Breast epithelium (tissue), 4 donors: ENCODE data around the gene APPL2. TPM values are rescaled to one million over a fixed set of nuclear protein-coding genes. Genes with fewer than 3 reads are reported as not detected.

Experiments used
- DNase-seq, 2 donors: peaks; one replicate each; pipeline ENCODE4 v3.0.0-alpha.2; 2019; ENCODE audit warnings: low spot score in 2 of 2
- H3K27ac ChIP-seq, 2 donors: fragments of 200-600 bp; sonication (generic) in 1 of 2; one replicate each; pipeline ENCODE4 v1.5.1; 2016 to 2019; ENCODE audit warnings: mild to moderate bottlenecking in 1 of 2
- H3K27me3 ChIP-seq, 2 donors: fragments of 200-600 bp; sonication (generic) in 1 of 2; one replicate each; pipeline versions ENCODE4 v1.5.1 to v1.6.0; 2017 to 2019; ENCODE audit warnings: control low read depth in 1 of 2, mild to moderate bottlenecking in 1 of 2
- H3K36me3 ChIP-seq: fragments of 200-600 bp; one replicate; pipeline ENCODE4 v1.5.1; 2019
- H3K4me1 ChIP-seq, 2 donors: fragments of 200-600 bp; sonication (generic); one replicate each; pipeline ENCODE4 v1.5.1; 2016 to 2019; ENCODE audit warnings: control low read depth in 1 of 2
- H3K4me3 ChIP-seq, 3 donors: fragments of 200-600 bp; sonication (generic); 1 replicate in 2 of 3; 2 replicates in 1 of 3; pipeline ENCODE4 v1.5.1; 2016 to 2019; ENCODE audit warnings: mild to moderate bottlenecking in 3 of 3, moderate library complexity in 2 of 3
- H3K9me3 ChIP-seq, 2 donors: fragments of 200-600 bp; sonication (generic) in 1 of 2; one replicate each; pipeline ENCODE4 v1.5.1; 2016 to 2019; ENCODE audit warnings: control low read depth in 1 of 2
- POLR2A ChIP-seq: fragments of 450-650 bp; IDR thresholded peaks from one replicate; pipeline ENCODE4 v1.6.1; 2016; ENCODE audit warnings: antibody characterized with exemption, mild to moderate bottlenecking, moderate library complexity
- POLR2AphosphoS5 ChIP-seq, 3 donors: sonication (generic); formaldehyde crosslinking; IDR thresholded peaks; one replicate each; pipeline ENCODE4 v1.6.1; 2017; ENCODE audit warnings: antibody characterized with exemption in 3 of 3
- intact Hi-C: fragments of 100-400 bp; cut with DNase I; formaldehyde crosslinking; loops from one replicate; pipeline ENCODE4 v1.15.1; 2023; ENCODE audit warnings: low total_unique reads
- total RNA-seq, 3 donors: library from RNA; depleted of rRNA; stranded (reverse); fragments of >200 nt; gene quantifications; one replicate each; pipeline ENCODE4 v1.1.0, GENCODE V29; 2016
- TF ChIP-seq, protein P1 (sequence below), 3 donors: fragments of 450-650 bp; IDR thresholded peaks; one replicate each; pipeline ENCODE4 v1.5.1; 2016 to 2017; ENCODE audit warnings: antibody characterized with exemption in 3 of 3, mild to moderate bottlenecking in 3 of 3, moderate library complexity in 3 of 3

The APPL2 gene
- total RNA-seq, 3 donors from 2014 or later: 73.0 to 130 (median 89.1) TPM

DNA sequence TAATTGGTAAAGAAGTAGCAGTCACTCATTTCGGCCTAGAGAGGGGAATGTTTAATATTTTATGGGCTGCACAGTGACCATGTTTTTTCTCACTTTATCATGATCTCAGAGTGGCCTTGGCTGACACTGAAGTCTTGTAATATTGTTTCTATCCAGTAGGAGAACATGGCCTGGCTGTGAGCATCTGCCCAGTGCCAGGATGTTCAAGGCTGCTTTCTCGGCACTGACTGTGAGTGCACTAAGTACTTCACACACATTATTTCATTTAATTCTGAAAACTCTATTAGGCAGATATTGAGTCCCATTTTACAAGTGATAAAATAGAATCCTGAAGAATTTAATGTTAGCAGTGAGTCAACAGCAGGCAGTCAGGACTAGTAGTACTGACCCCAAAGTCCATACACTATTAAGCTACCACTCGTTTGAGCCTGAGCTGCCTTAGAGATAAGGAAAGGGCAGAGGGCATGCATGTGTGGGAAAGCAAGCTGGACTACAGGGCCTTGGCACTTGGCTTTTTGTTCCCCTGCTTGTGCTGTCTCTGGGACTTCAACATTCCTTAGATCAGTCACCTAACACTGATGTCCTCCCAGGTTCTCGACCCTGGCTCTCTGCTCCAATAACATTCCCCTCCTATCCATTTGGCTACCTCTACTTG lies 42.2 kb upstream of the APPL2 start:
- no peaks in the 10 kb centered on the region for H3K4me1 ChIP-seq
- no peaks in the 10 kb centered on the region for H3K9me3 ChIP-seq
- intact Hi-C loops: no loop called here
- TF ChIP-seq POLR2A (no peak), POLR2AphosphoS5 (IDR thresholded peaks at IDR 0.05) (no peak)
- TF ChIP-seq, protein P1, sequence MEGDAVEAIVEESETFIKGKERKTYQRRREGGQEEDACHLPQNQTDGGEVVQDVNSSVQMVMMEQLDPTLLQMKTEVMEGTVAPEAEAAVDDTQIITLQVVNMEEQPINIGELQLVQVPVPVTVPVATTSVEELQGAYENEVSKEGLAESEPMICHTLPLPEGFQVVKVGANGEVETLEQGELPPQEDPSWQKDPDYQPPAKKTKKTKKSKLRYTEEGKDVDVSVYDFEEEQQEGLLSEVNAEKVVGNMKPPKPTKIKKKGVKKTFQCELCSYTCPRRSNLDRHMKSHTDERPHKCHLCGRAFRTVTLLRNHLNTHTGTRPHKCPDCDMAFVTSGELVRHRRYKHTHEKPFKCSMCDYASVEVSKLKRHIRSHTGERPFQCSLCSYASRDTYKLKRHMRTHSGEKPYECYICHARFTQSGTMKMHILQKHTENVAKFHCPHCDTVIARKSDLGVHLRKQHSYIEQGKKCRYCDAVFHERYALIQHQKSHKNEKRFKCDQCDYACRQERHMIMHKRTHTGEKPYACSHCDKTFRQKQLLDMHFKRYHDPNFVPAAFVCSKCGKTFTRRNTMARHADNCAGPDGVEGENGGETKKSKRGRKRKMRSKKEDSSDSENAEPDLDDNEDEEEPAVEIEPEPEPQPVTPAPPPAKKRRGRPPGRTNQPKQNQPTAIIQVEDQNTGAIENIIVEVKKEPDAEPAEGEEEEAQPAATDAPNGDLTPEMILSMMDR (IDR thresholded peaks at IDR 0.05): no peak
- H3K36me3 ChIP-seq: no peaks in the 10 kb centered on the region
- H3K27me3 ChIP-seq: no peaks in the 10 kb centered on the region
- H3K4me3 ChIP-seq: no peak overlapping the region
- no peak overlapping the region for H3K27ac ChIP-seq
- DNase-seq: no peak

DNA sequence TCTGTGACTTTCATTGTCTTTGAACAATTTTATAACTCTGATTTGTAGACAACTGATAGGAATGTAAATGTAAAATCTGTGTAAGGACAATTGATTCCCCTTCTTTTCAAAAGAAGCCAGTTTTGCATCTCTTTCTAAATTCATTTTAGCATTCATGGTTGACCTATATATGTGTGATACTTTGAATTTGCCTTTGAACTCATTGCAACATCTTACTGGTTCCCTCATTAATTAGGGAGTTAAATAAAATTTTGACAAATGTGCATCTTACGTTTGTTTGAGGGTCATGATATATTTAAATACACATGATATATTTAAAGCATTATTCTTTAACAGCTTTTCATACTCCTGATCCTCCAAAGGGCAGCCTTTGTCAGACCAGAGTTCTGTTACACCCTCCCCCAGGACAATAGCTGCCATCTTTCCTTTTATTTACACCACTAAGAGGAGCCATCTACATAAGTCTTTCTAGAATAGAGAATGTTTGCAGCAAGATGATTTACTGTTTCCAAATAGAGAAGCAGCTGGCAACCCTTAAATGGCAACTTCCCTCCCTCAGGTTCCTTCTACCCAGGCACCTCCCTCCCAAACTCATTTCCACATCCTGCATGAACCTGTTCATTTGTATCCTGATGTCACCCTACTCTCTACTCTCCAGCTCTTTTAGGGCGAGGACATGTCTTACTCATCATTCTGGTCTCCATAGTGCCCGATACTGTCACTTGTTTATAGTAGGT lies 40.2 kb upstream of the APPL2 start:
- TF ChIP-seq POLR2AphosphoS5 (IDR thresholded peaks at IDR 0.05) (no peak), POLR2A (no peak)
- TF ChIP-seq, protein P1 (IDR thresholded peaks at IDR 0.05): no peak
- H3K36me3 ChIP-seq: no peaks in the 10 kb centered on the region
- H3K4me1 ChIP-seq: no peaks in the 10 kb centered on the region
- no peaks in the 10 kb centered on the region for H3K27me3 ChIP-seq
- H3K4me3 ChIP-seq: no peak overlapping the region
- intact Hi-C loops: no loop called here
- DNase-seq: no peak
- H3K9me3 ChIP-seq: no peaks in the 10 kb centered on the region
- no peak overlapping the region for H3K27ac ChIP-seq

DNA sequence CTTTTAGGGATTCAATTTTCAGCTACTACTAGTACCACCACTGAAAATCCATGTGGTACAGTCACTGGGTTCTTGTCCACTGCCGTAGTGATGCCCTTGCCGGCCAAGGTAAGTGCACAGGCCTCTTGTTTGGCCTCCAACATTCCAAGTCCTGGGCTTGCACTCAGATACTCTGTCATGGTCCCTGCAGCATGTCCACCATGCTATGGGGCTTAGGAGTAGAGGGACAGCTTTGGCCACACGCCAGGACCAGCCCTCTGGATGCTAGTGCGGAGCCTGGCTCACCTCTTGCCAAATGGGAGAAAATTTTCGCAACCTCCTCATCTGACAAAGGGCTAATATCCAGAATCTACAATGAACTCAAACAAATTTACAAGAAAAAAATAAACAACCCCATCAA lies 38.6 kb upstream of the APPL2 start:
- TF ChIP-seq POLR2AphosphoS5 (IDR thresholded peaks at IDR 0.05): no peak
- TF ChIP-seq, protein P1 (IDR thresholded peaks at IDR 0.05): no peak
- no peak for TF ChIP-seq POLR2A
- no peak for DNase-seq
- Histone ChIP-seq H3K27ac (no peak overlapping the region), H3K27me3 (no peaks in the 10 kb centered on the region), H3K4me3 (no peak overlapping the region), H3K36me3 (no peaks in the 10 kb centered on the region), H3K4me1 (no peaks in the 10 kb centered on the region), H3K9me3 (no peaks in the 10 kb centered on the region)
- intact Hi-C loops: no loop called here

DNA sequence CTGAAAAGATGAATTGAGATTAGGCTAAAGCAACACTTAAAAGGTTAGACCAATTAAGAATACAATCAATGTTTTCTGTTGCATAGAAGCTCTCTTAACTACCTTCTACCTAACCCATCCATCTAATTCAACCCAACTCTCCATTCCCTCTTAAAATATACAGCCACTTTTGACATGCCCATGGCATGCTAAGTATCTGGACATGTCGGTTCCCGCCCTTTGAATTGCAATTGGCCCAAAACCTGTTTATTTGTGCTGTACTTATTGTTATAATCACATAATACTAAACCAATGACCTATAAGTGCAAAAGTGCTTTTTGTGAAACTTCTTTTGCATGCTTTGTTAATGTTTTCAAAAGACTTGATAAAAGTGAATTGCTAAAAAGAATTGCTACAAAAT lies 37.6 kb upstream of the APPL2 start:
- DNase-seq: no peak
- Histone ChIP-seq H3K4me1 (no peaks in the 10 kb centered on the region), H3K27me3 (no peaks in the 10 kb centered on the region), H3K4me3 (no peak overlapping the region), H3K9me3 (no peaks in the 10 kb centered on the region), H3K36me3 (no peaks in the 10 kb centered on the region), H3K27ac (no peak overlapping the region)
- no peak for TF ChIP-seq POLR2AphosphoS5 (IDR thresholded peaks at IDR 0.05)
- TF ChIP-seq, protein P1 (IDR thresholded peaks at IDR 0.05): no peak
- no peak for TF ChIP-seq POLR2A
- intact Hi-C loops: no loop called here

DNA sequence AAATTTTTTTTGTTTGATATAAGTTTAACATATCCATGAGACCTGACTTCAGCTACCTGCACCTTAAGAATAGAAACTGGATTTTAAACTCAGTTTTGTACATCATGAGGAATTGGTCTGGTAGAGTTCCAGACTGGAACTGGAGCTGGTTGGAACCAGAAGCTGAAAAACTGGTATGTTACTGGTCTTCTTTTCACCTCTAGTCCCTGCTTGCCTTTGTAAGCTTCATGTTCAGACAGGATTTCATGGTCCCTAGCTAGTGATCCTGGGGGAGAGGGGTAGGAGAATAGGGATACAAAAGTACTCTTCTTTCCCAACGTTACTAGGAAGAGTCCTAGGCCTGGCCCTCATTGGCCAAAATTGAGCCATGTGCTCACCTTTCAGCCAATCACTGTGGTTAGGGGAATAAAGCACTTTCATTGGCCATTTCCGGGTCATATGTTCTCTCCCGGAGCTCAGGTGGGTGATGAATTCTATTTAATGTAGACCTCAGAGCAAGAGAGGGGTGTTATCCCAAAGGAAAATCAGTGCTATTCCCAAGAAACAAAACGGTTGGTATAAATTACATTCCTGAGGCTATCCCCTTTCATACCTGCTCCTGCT lies 36.9 kb upstream of the APPL2 start:
- Histone ChIP-seq H3K9me3 (no peaks in the 10 kb centered on the region), H3K36me3 (no peaks in the 10 kb centered on the region), H3K27ac (no peak overlapping the region), H3K27me3 (no peaks in the 10 kb centered on the region), H3K4me3 (no peak overlapping the region), H3K4me1 (no peaks in the 10 kb centered on the region)
- DNase-seq: no peak
- intact Hi-C loops: no loop called here
- TF ChIP-seq, protein P1 (IDR thresholded peaks at IDR 0.05): no peak
- TF ChIP-seq POLR2AphosphoS5 (IDR thresholded peaks at IDR 0.05) (no peak), POLR2A (no peak)
